HG03520 (cell line): ENCODE data around the gene ASIC3.

Experiments
- ATAC-seq: cut with Tn5 transposase; IDR thresholded peaks from one replicate; pipeline ENCODE4 v1.9.1; 2021; ENCODE audit warnings: mild to moderate bottlenecking, moderate library complexity; ENCODE audit not compliant: unreplicated experiment

ASIC3 gene

GRCh38 chr7:151100921-151101320, 52.6 kb downstream of the ASIC3 start:
- ATAC-seq: no peak

- ATAC-seq: no peak
These were observed 53.5 kb downstream of the ASIC3 start for GRCh38 chr7:151101621-151102396.
